GM12892 (cell line): ENCODE results near the gene EEF1AKMT3.

Experiments used
- POLR2A ChIP-seq: IDR thresholded peaks from 2 replicates; pipeline ENCODE4 v1.6.1; 2011; ENCODE audit warnings: low read depth, low read length, control low read depth
- TAF1 ChIP-seq: IDR thresholded peaks from 2 replicates; pipeline ENCODE4 v1.6.1; 2011; ENCODE audit warnings: low read depth, mild to moderate bottlenecking, control low read depth, low read length, borderline replicate concordance

DNA sequence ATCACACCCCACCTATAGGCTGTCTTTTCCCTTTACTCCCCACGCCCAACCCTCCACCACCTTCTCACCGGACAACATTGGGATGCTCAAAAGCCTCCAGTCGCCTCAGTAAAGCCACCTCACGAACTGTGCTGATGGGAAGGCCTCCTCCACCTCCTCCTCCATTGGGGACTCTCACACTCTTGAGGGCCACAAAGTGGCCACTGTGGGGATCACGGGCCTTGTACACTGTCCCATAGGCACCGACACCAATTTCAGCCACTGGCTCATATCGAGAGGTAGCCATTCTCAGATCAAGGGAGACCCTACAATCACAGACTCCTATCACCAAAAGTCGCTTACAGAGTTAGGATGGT, 21.0 kb upstream of the EEF1AKMT3 start:
- no peak for TF ChIP-seq TAF1
- TF ChIP-seq POLR2A = no peak
